ENCODE data around the gene CEACAM7. TPM values are rescaled to one million over a fixed set of nuclear protein-coding genes. Genes with fewer than 3 reads are reported as not detected.
"Not testable (repeated sequence)": the region's sequence is repeated elsewhere in the genome, so short reads cannot be mapped to it uniquely, and the experiment has no call there.

CEACAM7 gene
- total RNA-seq, 2 donors from 2014 or later, result not detected

DNA sequence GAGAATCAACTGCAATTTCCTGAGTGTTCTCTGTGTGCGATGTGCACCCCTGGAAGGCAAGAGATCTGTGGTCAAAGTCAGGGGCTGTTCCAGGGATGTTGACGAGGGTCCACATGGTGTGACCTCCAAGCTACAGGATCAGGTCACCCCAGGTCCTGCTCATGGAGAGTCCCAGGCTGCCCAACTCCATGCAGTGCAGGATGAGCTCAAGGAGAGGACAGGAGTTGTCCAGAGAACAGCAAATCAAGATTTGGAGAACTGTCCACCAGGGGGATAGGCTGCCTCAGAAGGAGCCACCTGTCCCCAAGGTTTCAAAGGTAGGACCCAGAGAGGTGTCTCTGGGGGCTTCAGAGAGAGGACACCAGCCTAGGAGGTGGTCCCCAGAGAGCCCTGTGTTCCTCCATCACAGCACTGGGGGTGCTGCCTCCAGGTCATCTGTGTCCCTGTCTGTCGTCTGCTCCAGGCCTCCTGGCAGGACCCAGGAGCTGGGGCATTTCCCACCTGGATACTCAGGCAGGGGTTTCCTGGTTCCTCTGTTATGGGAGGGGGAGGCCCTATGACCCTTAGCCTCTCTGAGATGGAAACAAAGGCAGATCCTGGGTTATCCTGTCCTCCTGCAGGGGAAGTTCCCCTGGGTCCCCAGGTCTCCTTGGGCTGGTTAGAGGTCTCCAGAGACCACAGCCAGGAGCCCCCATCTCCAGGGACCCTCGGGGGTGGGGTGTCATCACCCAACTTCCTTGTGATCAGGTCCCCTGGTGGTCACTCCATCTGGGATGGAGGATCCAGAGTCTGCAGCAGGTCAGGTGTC, 2.1 kb upstream of the CEACAM7 start:
- Mint-ChIP-seq H3K9me3 (peaks cover 0 to 6% of the 10 kb centered on the region in 2 donors), H3K27ac (no peak overlapping the region), H3K36me3 (no peaks in the 10 kb centered on the region)
- no peak for ATAC-seq
- DNase-seq (ENCODE audit: low spot score in 2 of 2), result no peak

DNA sequence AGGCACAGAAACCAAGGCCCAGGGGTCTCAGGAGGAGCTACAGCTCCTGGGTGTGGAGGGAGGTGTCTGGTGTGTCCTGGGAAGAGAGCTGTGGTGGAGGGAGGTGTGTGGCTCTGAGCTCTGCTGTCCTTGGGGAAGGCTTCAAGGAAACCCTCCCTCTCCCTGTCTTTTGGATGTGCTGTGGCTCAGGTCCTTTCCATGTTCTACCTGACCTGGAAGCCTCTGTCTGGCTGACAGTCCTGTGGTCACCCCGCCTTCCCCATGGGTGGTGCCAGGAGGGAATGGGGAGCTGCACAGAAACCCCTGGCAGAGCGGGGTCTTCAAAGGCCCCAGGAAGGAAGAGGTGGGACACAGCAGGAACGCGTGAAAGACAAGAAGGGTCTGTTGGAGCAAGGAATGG, 617 bp upstream of the CEACAM7 start:
- Mint-ChIP-seq H3K9me3 (peaks cover 0 to 6% of the 10 kb centered on the region in 2 donors), H3K36me3 (no peaks in the 10 kb centered on the region), H3K27ac (peak overlapping the region in 1 of 2 donors; percentile 24)
- ATAC-seq (no peak), DNase-seq (ENCODE audit: low spot score in 2 of 2) (no peak)

GRCh38 chr19:41687419-41687818, 651 bp downstream of the CEACAM7 start:
- no peak for DNase-seq (ENCODE audit: low spot score in 2 of 2)
- no peaks in the 10 kb centered on the region for H3K9me3 Mint-ChIP-seq
- no peak overlapping the region for H3K27ac Mint-ChIP-seq
- H3K36me3 Mint-ChIP-seq, result no peaks in the 10 kb centered on the region
- no peak for ATAC-seq

GRCh38 chr19:41682437-41682836, 5.6 kb downstream of the CEACAM7 start:
- no peak for ATAC-seq
- no peak overlapping the region for H3K27ac Mint-ChIP-seq

GRCh38 chr19:41671486-41671885, 16.6 kb downstream of the CEACAM7 start:
- Mint-ChIP-seq H3K27ac (no peak overlapping the region), H3K9me3 (peaks cover 5 to 14% of the 10 kb centered on the region in 2 donors), H3K36me3 (no peaks in the 10 kb centered on the region)
- ATAC-seq (no peak), DNase-seq (ENCODE audit: low spot score in 2 of 2) (no peak)

More at GRCh38 chr19:41682437-41682836, 5.6 kb downstream of the CEACAM7 start:
- H3K9me3 Mint-ChIP-seq, result no peaks in the 10 kb centered on the region
- no peak for DNase-seq (ENCODE audit: low spot score in 2 of 2)
- H3K36me3 Mint-ChIP-seq, result no peaks in the 10 kb centered on the region

- no peak overlapping the region for H3K27ac Mint-ChIP-seq
- H3K9me3 Mint-ChIP-seq, result peaks cover 5 to 14% of the 10 kb centered on the region in 2 donors
- ATAC-seq (no peak), DNase-seq (ENCODE audit: low spot score in 2 of 2) (no peak)
- no peaks in the 10 kb centered on the region for H3K36me3 Mint-ChIP-seq
These were observed 17.3 kb downstream of the CEACAM7 start for GRCh38 chr19:41670755-41671154.

DNA sequence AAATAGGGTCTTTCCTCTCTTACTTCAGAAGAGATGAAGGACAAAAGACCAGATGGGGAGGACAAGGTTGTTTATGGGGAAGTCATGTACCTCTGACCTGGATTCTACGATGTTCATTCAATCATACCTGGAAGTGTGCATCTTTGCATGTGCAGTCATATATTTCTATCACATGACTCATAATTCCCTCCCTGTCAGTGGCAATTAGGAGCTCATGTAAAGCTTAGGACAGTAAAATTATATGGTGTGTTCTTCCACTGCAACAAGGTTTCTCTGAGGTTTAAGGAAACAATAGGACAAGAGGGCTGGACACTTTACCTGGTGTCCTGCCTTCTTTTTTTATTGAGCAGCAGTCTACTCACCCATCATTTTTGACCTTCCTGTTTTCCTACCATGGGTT, 19.8 kb downstream of the CEACAM7 start:
- H3K27ac Mint-ChIP-seq, result no peak overlapping the region
- ATAC-seq, result no peak
- peaks cover 11 to 14% of the 10 kb centered on the region in 2 donors for H3K36me3 Mint-ChIP-seq
- H3K9me3 Mint-ChIP-seq, result peaks cover 10 to 27% of the 10 kb centered on the region in 2 donors
- DNase-seq (ENCODE audit: low spot score in 2 of 2), result no peak

GRCh38 chr19:41666075-41666474, 22.0 kb downstream of the CEACAM7 start:
- no peak for DNase-seq (ENCODE audit: low spot score in 2 of 2)

GRCh38 chr19:41657157-41657556, 30.9 kb downstream of the CEACAM7 start:
- DNase-seq (ENCODE audit: low spot score in 2 of 2), result no peak
- no peak for ATAC-seq

More at GRCh38 chr19:41666075-41666474, 22.0 kb downstream of the CEACAM7 start:
- ATAC-seq, result no peak
- no peak overlapping the region for H3K27ac Mint-ChIP-seq
- H3K9me3 Mint-ChIP-seq, result peaks cover 10 to 32% of the 10 kb centered on the region in 2 donors
- H3K36me3 Mint-ChIP-seq, result peaks cover 11 to 14% of the 10 kb centered on the region in 2 donors

GRCh38 chr19:41656756-41657155, 31.3 kb downstream of the CEACAM7 start:
- ATAC-seq, result peak in 1 of 2 donors; percentile 56
- peaks cover 0 to 12% of the 10 kb centered on the region in 2 donors for H3K9me3 Mint-ChIP-seq
- not testable (repeated sequence) for H3K27ac Mint-ChIP-seq

More at GRCh38 chr19:41657157-41657556, 30.9 kb downstream of the CEACAM7 start:
- Mint-ChIP-seq H3K27ac (no peak overlapping the region), H3K36me3 (peaks cover 0 to 12% of the 10 kb centered on the region in 2 donors), H3K9me3 (peaks cover 0 to 14% of the 10 kb centered on the region in 2 donors)

DNA sequence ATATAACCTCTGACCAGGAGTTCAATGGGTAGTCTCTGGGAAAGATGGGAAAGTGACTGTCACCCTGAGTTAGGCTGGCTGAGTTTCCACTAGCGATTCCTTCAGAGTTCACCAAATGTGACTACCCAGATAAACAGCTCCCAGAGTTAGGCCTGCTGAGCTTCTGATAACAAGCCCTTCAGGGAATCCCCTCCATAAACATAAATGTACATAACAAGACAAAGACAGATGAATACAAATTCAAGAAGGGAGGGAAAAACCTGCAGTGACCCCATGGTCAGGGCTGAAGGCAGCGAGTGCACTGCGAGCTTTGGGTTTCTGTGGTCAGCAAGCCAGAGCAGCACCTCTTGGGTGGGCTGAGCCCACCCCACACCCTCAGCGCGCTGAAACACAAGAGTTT, 35.8 kb downstream of the CEACAM7 start:
- DNase-seq (ENCODE audit: low spot score in 2 of 2) (no peak), ATAC-seq (no peak)
- Mint-ChIP-seq H3K36me3 (peaks cover 0 to 6% of the 10 kb centered on the region in 2 donors), H3K27ac (no peak overlapping the region), H3K9me3 (peaks cover 0 to 5% of the 10 kb centered on the region in 2 donors)

More at GRCh38 chr19:41656756-41657155, 31.3 kb downstream of the CEACAM7 start:
- H3K36me3 Mint-ChIP-seq, result peaks cover 0 to 12% of the 10 kb centered on the region in 2 donors
- DNase-seq (ENCODE audit: low spot score in 2 of 2), result not testable (repeated sequence)

- DNase-seq (ENCODE audit: low spot score in 2 of 2) (no peak), ATAC-seq (no peak)
- Mint-ChIP-seq H3K9me3 (no peaks in the 10 kb centered on the region), H3K27ac (no peak overlapping the region), H3K36me3 (peaks cover 0 to under 1% of the 10 kb centered on the region in 2 donors)
These were observed 38.2 kb downstream of the CEACAM7 start for GRCh38 chr19:41649827-41650226.

DNA sequence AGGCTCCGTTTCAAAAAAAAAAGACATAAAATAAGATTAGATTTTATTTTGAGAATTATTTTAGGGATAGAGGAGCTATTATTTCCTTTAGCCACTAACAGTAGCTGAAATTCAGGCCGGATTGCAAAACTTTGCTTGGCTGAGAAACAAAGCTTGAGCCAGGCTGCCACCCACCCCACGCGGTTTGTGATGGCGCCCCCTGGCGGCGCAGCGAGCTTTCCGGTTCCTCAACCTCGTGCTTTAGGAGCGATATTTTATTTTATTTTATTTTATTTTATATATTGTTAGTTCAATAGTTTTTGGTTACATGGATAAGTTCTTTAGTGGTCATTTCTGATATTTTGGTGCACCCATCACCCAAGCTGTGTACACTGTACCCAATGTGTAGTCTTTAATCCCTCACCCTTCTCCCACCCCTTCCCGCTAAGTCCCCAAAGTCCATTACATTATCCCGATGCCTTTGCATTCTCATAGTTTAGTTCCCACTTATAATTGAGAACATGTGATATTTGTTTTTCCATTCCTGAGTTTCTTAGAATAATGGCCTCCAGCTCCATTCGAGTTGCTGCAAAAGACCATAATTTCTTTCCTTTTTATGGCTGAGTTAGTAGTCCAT, 41.4 kb downstream of the CEACAM7 start:
- Mint-ChIP-seq H3K36me3 (no peaks in the 10 kb centered on the region), H3K9me3 (no peaks in the 10 kb centered on the region), H3K27ac (no peak overlapping the region)
- DNase-seq (ENCODE audit: low spot score in 2 of 2), result peak in 1 of 2 donors; percentile 73
- ATAC-seq, result peak in 1 of 2 donors; percentile 38

DNA sequence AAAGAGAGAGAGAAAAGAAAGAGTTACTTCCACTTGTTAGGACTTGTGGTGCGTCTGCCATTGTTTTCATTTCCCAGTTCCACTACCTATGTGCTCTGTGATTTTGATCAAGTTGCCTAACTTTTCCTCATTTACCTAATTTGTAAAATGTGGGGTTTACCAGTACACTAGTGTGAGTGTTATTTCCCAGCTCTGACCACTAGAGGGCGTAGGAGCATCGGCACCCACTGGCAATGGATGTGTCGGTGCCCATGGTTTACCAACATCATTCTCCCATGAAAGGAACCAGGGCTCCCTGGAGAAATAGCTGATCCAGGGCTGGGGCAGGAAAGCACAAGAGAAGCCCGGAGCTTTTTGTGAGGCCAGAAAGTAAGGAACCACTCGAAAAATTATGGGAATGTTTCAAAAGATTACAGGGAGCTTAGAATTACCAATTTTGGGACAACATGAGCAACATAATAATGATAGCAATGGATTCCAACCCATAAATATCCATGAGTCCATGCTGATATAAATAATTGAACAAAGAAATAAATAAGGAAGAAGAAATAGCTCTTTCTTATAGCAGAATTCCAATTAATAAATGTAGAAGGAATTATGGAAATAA, 46.1 kb downstream of the CEACAM7 start:
- Mint-ChIP-seq H3K9me3 (no peaks in the 10 kb centered on the region), H3K27ac (no peak overlapping the region), H3K36me3 (no peaks in the 10 kb centered on the region)
- ATAC-seq (peak; percentile 83 to 85), DNase-seq (ENCODE audit: low spot score in 2 of 2) (peak; percentile 57 to 80)

- no peak for DNase-seq (ENCODE audit: low spot score in 2 of 2)
- Mint-ChIP-seq H3K9me3 (peaks cover 4 to 6% of the 10 kb centered on the region in 2 donors), H3K27ac (no peak overlapping the region), H3K36me3 (no peaks in the 10 kb centered on the region)
- no peak for ATAC-seq
These were observed 49.4 kb downstream of the CEACAM7 start for GRCh38 chr19:41638641-41639081.

DNA sequence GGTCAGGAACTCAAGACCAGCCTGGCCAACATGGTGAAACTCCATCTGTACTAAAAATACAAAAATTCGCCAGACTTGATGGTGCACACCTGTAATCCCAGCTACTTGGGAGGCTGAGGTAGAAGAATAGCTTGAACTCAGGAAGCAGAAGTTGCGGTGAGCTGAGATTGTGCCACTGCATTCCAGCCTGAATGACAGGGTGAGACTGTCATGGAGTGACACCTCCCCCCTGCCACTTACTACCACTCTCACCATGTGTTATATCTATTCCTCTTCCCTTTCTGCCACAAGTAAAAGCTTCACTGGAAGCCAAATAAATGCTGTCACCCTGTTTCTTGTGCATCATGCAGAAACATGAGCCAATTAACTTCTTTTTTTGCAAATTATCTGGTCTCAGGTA, 50.6 kb downstream of the CEACAM7 start:
- no peaks in the 10 kb centered on the region for H3K36me3 Mint-ChIP-seq
- H3K27ac Mint-ChIP-seq, result no peak overlapping the region
- no peak for ATAC-seq
- peaks cover 4 to 9% of the 10 kb centered on the region in 2 donors for H3K9me3 Mint-ChIP-seq
- no peak for DNase-seq (ENCODE audit: low spot score in 2 of 2)

Measured in activated naive CD4-positive, alpha-beta T cell treated with anti-CD3 and anti-CD28 coated beads, Interleukin-2, amount 50 U/mL, for 72 hours (primary cell).